OCI-LY7 (cell line): ENCODE results near the gene CDK2AP2. TPM values are rescaled to one million over a fixed set of nuclear protein-coding genes. Genes with fewer than 3 reads are reported as not detected.

Experiments
- BruUV-seq: library from RNA; stranded (reverse); fragments of 400-500 nt; replicated peaks from 2 replicates; lab custom pipeline; 2021; lab: Mats Ljungman, UMichigan
- CTCF ChIA-PET: fragments of 300-600 bp; sonication (Branson Sonifier 250); formaldehyde crosslinking; loops from one replicate; lab custom pipeline; 2022; ENCODE audit warnings: antibody characterized with exemption; ENCODE audit not compliant: unreplicated experiment; lab: Charles Lee
- POLR2A ChIA-PET: fragments of 300-600 bp; sonication (Branson Sonifier 250); formaldehyde crosslinking; loops from one replicate; lab custom pipeline; 2022; ENCODE audit warnings: antibody characterized with exemption; lab: Charles Lee
- DNase-seq: peaks from one replicate; pipeline ENCODE4 v3.0.0-alpha.2; 2015; ENCODE audit warnings: low spot score
- H2AFZ ChIP-seq: fragments of 200-600 bp; sonication (generic), shearing (Covaris generic); 2 replicates; pipeline ENCODE4 v1.6.1; 2014; ENCODE audit warnings: mild to moderate bottlenecking, antibody characterized with exemption, low read length, moderate library complexity
- H3K27ac ChIP-seq: fragments of 200-600 bp; sonication (generic); 2 replicates; pipeline ENCODE4 v1.5.1; 2014; ENCODE audit warnings: mixed run types, low read depth, mild to moderate bottlenecking, moderate library complexity, low read length, inconsistent platforms; ENCODE audit not compliant: poor library complexity, severe bottlenecking
- H3K36me3 ChIP-seq: fragments of 200-600 bp; sonication (generic); 2 replicates; pipeline ENCODE4 v1.6.1; 2014; ENCODE audit warnings: mild to moderate bottlenecking, antibody characterized with exemption, low read length, moderate library complexity, mixed read lengths; ENCODE audit not compliant: insufficient read depth
- H3K4me1 ChIP-seq: fragments of 200-600 bp; sonication (generic); 2 replicates; pipeline ENCODE4 v1.5.1; 2014; ENCODE audit warnings: mild to moderate bottlenecking, low read length; ENCODE audit not compliant: insufficient read depth, poor library complexity, severe bottlenecking
- H3K4me2 ChIP-seq: fragments of 200-600 bp; sonication (generic); 2 replicates; pipeline ENCODE4 v1.6.1; 2014; ENCODE audit warnings: mild to moderate bottlenecking, low read length
- H3K4me3 ChIP-seq: fragments of 200-600 bp; sonication (generic); 2 replicates; pipeline ENCODE4 v1.5.1; 2014; ENCODE audit warnings: mild to moderate bottlenecking, low read depth, low read length; ENCODE audit not compliant: poor library complexity, severe bottlenecking
- H3K79me2 ChIP-seq: fragments of 200-600 bp; sonication (generic); 2 replicates; pipeline ENCODE4 v1.6.1; 2016; ENCODE audit warnings: low read depth, mild to moderate bottlenecking, low read length, moderate library complexity, mixed read lengths; ENCODE audit not compliant: insufficient read depth
- H3K9me2 ChIP-seq: fragments of 200-600 bp; sonication (generic); 2 replicates; pipeline ENCODE4 v1.6.1; 2016; ENCODE audit warnings: mild to moderate bottlenecking, low read length, mixed read lengths; ENCODE audit not compliant: insufficient read depth
- H3K9me3 ChIP-seq: fragments of 200-600 bp; sonication (generic); 2 replicates; pipeline ENCODE4 v1.6.1; 2014; ENCODE audit warnings: mild to moderate bottlenecking, mixed run types, low read length, mixed read lengths
- H4K20me1 ChIP-seq: fragments of 200-600 bp; sonication (generic); 2 replicates; pipeline ENCODE4 v1.6.1; 2014; ENCODE audit warnings: mild to moderate bottlenecking, antibody characterized with exemption, low read length, moderate library complexity, mixed read lengths; ENCODE audit not compliant: insufficient read depth
- EZH2phosphoT487 ChIP-seq: fragments of 200-600 bp; sonication (generic); IDR thresholded peaks from 2 replicates; pipeline ENCODE4 v1.6.1; 2018; ENCODE audit warnings: low read depth, borderline replicate concordance, mild to moderate bottlenecking, mixed run types, antibody characterized with exemption, low read length, moderate library complexity, mixed read lengths
- intact Hi-C: fragments of 100-400 bp; cut with micrococcal nuclease; formaldehyde crosslinking; loops from one replicate; pipeline ENCODE4 v1.10.0; 2022; ENCODE audit not compliant: unreplicated experiment
- total RNA-seq, 2 experiments: library from RNA; depleted of rRNA in 1 of 2; stranded (reverse); fragments of >200 nt in 1 of 2; shearing (Covaris generic) in 1 of 2; gene quantifications; 2 replicates each; pipeline ENCODE4 v1.2.3, GENCODE V29; 2014 to 2022
- TF ChIP-seq, protein P1 (sequence below): fragments of 200-600 bp; sonication (generic); conservative IDR thresholded peaks from 2 replicates; pipeline ENCODE4 v1.5.1; 2014; ENCODE audit warnings: mild to moderate bottlenecking, antibody characterized with exemption, low read length, moderate library complexity, mixed read lengths

The CDK2AP2 gene
- total RNA-seq, 2 experiments from 2014 or later: 71.5 to 90.2 TPM

DNA sequence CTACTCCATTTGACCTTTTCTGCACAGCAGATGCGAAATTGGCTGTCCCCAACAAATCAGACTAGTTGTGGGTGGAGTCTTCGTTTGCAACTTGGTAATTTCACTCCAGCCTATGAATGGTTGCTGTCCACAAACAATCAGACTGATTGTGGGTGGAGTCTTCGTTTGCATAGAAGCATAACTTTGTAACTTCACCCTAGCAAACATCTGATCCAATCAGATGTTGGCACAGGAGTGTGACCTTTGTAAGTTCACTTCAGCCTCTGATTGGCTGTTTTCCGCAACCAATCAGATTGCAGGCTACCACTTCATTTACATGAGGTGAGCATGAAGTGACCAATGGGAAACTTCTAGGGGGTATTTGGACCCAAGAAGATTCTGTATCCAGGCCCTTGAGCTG lies 31.6 kb upstream of the CDK2AP2 start:
- Histone ChIP-seq H3K79me2 (no peaks in the 10 kb centered on the region), H3K9me2 (no peaks in the 10 kb centered on the region), H3K9me3 (peaks cover 11% of the 10 kb centered on the region; the same call in 1 of the 2 replicates), H3K4me3 (no peak overlapping the region), H3K4me1 (no peaks in the 10 kb centered on the region), H3K27ac (no peak overlapping the region), H2AFZ (no peak overlapping the region), H3K4me2 (no peak overlapping the region), H3K36me3 (no peaks in the 10 kb centered on the region), H4K20me1 (no peaks in the 10 kb centered on the region)
- POLR2A ChIA-PET: no interaction called here
- DNase-seq: no peak
- CTCF ChIA-PET: no interaction called here
- BruUV-seq: no TSS peak
- intact Hi-C loops: no loop called here
- TF ChIP-seq EZH2phosphoT487: no peak
- TF ChIP-seq, protein P1, sequence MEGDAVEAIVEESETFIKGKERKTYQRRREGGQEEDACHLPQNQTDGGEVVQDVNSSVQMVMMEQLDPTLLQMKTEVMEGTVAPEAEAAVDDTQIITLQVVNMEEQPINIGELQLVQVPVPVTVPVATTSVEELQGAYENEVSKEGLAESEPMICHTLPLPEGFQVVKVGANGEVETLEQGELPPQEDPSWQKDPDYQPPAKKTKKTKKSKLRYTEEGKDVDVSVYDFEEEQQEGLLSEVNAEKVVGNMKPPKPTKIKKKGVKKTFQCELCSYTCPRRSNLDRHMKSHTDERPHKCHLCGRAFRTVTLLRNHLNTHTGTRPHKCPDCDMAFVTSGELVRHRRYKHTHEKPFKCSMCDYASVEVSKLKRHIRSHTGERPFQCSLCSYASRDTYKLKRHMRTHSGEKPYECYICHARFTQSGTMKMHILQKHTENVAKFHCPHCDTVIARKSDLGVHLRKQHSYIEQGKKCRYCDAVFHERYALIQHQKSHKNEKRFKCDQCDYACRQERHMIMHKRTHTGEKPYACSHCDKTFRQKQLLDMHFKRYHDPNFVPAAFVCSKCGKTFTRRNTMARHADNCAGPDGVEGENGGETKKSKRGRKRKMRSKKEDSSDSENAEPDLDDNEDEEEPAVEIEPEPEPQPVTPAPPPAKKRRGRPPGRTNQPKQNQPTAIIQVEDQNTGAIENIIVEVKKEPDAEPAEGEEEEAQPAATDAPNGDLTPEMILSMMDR: no peak

DNA sequence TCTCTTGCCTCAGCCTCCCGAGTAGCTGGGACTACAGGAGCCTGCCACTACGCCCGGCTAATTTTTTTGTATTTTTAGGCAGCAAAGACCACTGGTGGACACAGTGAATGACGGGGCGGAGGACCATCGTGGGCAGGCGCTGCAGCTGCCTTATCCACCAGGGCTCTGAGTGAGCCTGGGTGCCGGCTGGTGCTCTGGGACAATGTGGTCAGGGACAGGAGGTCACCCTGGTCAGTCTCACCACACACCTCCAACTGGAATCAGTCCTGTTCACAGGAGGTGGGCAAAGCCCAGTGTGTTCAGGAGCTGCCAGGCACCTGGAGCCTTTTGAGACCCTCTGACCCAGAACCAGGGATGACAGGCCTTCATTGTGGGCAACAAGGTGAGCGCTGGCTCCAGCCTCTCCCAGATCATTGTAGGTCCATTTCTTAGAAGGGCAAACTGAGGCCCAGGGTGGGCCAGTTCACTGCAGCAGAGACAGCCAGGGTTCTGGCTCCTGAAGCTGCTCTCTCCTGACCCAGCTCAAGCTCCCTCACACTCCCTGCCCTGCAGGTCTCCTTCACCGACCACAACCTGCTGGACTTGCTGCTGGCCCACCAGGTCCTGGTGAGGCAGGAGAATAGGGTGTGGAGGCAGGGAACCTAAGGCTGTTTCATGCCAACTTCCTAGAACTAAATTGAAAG lies 31.0 kb upstream of the CDK2AP2 start:
- intact Hi-C loops: no loop called here

More for the DNA sequence above, 31.0 kb upstream of the CDK2AP2 start:
- no peak overlapping the region for H2AFZ ChIP-seq
- no peak for DNase-seq
- H3K27ac ChIP-seq: no peak overlapping the region
- CTCF ChIA-PET: no interaction called here
- H3K36me3 ChIP-seq: no peaks in the 10 kb centered on the region
- TF ChIP-seq, protein P1: no peak
- no peak for TF ChIP-seq EZH2phosphoT487
- H3K9me3 ChIP-seq: peaks cover 17% of the 10 kb centered on the region
- H3K4me3 ChIP-seq: no peak overlapping the region
- no peaks in the 10 kb centered on the region for H3K79me2 ChIP-seq
- POLR2A ChIA-PET: interaction anchor here (0.7 kb wide), 1 partner anchor 228 kb away, joined by 4 read pairs; no protein-coding TSS in a partner anchor
- no peaks in the 10 kb centered on the region for H4K20me1 ChIP-seq
- no peaks in the 10 kb centered on the region for H3K4me1 ChIP-seq
- H3K9me2 ChIP-seq: no peaks in the 10 kb centered on the region
- H3K4me2 ChIP-seq: no peak overlapping the region
- no TSS peak for BruUV-seq
